H1 (cell line): ENCODE measurements around the gene DGKD. TPM values are rescaled to one million over a fixed set of nuclear protein-coding genes. Genes with fewer than 3 reads are reported as not detected.

Experiments
- CTCF ChIA-PET: fragments of 300-600 bp; sonication (Branson Sonifier 250); formaldehyde crosslinking; loops from one replicate; lab custom pipeline; 2021; ENCODE audit not compliant: partially characterized antibody; lab: Charles Lee
- POLR2A ChIA-PET: fragments of 300-600 bp; sonication (Branson Sonifier 250); formaldehyde crosslinking; loops from one replicate; lab custom pipeline; 2021; ENCODE audit warnings: inconsistent platforms; ENCODE audit not compliant: partially characterized antibody; lab: Charles Lee
- DNase-seq, 2 experiments: peaks; one replicate each; pipeline versions ENCODE4 v3.0.0 to v3.0.0-alpha.2; 2010 to 2022; ENCODE audit warnings: low spot score in 2 of 2, low read depth in 1 of 2, mixed read lengths in 1 of 2
- FAIRE-seq: peaks from 2 replicates; lab custom pipeline; 2011; peaks lifted over from hg19 to GRCh38; lab: Jason Lieb, UNC
- H2AFZ ChIP-seq: 2 replicates; pipeline ENCODE4 v1.8.1; 2012; ENCODE audit warnings: low read length, inconsistent platforms
- H2AK5ac ChIP-seq: 2 replicates; pipeline ENCODE4 v1.6.1; 2013; ENCODE audit warnings: low read depth, low read length
- H2BK120ac ChIP-seq: replicated peaks from 2 replicates; pipeline ENCODE3; 2013; ENCODE audit warnings: low read depth, low read length, inconsistent platforms
- H2BK12ac ChIP-seq: 2 replicates; pipeline ENCODE4 v1.6.1; 2013; ENCODE audit warnings: low read depth, low read length
- H2BK15ac ChIP-seq: 2 replicates; pipeline ENCODE4 v1.6.1; 2013; ENCODE audit warnings: low read length
- H2BK20ac ChIP-seq: 2 replicates; pipeline ENCODE4 v1.6.1; 2013; ENCODE audit warnings: low read length
- H2BK5ac ChIP-seq: 2 replicates; pipeline ENCODE4 v1.6.1; 2013; ENCODE audit warnings: low read depth, low read length
- H3K14ac ChIP-seq: 2 replicates; pipeline ENCODE4 v1.6.1; 2013; ENCODE audit warnings: inconsistent platforms; ENCODE audit not compliant: insufficient read length
- H3K18ac ChIP-seq: 2 replicates; pipeline ENCODE4 v1.6.1; 2013; ENCODE audit warnings: low read length; ENCODE audit errors: extremely low read depth
- H3K23ac ChIP-seq: 2 replicates; pipeline ENCODE4 v1.6.1; 2013; ENCODE audit warnings: inconsistent platforms; ENCODE audit not compliant: insufficient read length
- H3K23me2 ChIP-seq: 2 replicates; pipeline ENCODE4 v1.6.1; 2013; ENCODE audit warnings: low read depth, low read length
- H3K27ac ChIP-seq: 2 replicates; pipeline ENCODE4 v1.6.1; 2011; ENCODE audit warnings: low read depth, low read length, inconsistent platforms
- H3K27me3 ChIP-seq, 4 experiments: replicated peaks in 1 of 4; 1 replicate in 1 of 4; 2 replicates in 3 of 4; pipeline versions ENCODE4 v1.6.1 to v1.8.1; 2011 to 2013; ENCODE audit warnings: low read length in 3 of 4, mild to moderate bottlenecking in 3 of 4, inconsistent platforms in 2 of 4, mixed read lengths in 2 of 4, moderate library complexity in 1 of 4; ENCODE audit not compliant: control insufficient read depth in 3 of 4, insufficient read depth in 3 of 4; ENCODE audit errors: extremely low read depth in 1 of 4
- H3K36me3 ChIP-seq, 4 experiments: 2 replicates each; pipeline versions ENCODE4 v1.6.1 to v1.8.1; 2011 to 2013; ENCODE audit warnings: mild to moderate bottlenecking in 4 of 4, low read length in 3 of 4, moderate library complexity in 2 of 4, control low read depth in 1 of 4, inconsistent platforms in 1 of 4; ENCODE audit not compliant: insufficient read depth in 4 of 4, control insufficient read depth in 2 of 4
- H3K4ac ChIP-seq: replicated peaks from 2 replicates; pipeline ENCODE3; 2013; ENCODE audit warnings: low read length, low read depth, mixed read lengths, inconsistent platforms; ENCODE audit not compliant: insufficient read length
- H3K4me1 ChIP-seq, 4 experiments: replicated peaks in 1 of 4; 1 replicate in 1 of 4; 2 replicates in 3 of 4; pipeline versions ENCODE4 v1.6.1 to v1.8.1; 2011 to 2013; ENCODE audit warnings: low read length in 3 of 4, inconsistent platforms in 2 of 4, mixed read lengths in 1 of 4; ENCODE audit not compliant: insufficient read depth in 4 of 4, control insufficient read depth in 3 of 4
- H3K4me2 ChIP-seq, 2 experiments: 2 replicates each; pipeline versions ENCODE4 v1.6.1 to v1.8.1; 2011 to 2013; ENCODE audit warnings: low read depth in 2 of 2, low read length in 2 of 2, control low read depth in 1 of 2, inconsistent platforms in 1 of 2, mild to moderate bottlenecking in 1 of 2; ENCODE audit not compliant: insufficient read depth in 1 of 2
- H3K4me3 ChIP-seq, 4 experiments: fragments of 200-600, 300-600 bp in 1 of 4; sonication (generic), shearing (Covaris generic), sonication (Bioruptor Twin) in 1 of 4; 2 replicates each; pipeline versions ENCODE4 v1.5.1 to v1.8.1; 2011 to 2016; ENCODE audit warnings: low read length in 4 of 4, low read depth in 3 of 4, control low read depth in 2 of 4, inconsistent platforms in 2 of 4, mild to moderate bottlenecking in 2 of 4, mixed read lengths in 1 of 4, moderate library complexity in 1 of 4; ENCODE audit not compliant: insufficient read depth in 2 of 4; ENCODE audit errors: extremely low read depth in 1 of 4
- H3K56ac ChIP-seq: replicated peaks from 2 replicates; pipeline ENCODE3; 2013; ENCODE audit warnings: low read depth, mild to moderate bottlenecking, mixed read lengths, low read length, inconsistent platforms; ENCODE audit not compliant: insufficient read length
- H3K79me1 ChIP-seq: 2 replicates; pipeline ENCODE4 v1.6.1; 2013; ENCODE audit warnings: low read depth, low read length, control low read depth
- H3K79me2 ChIP-seq, 2 experiments: 2 replicates each; pipeline versions ENCODE4 v1.6.1 to v1.8.1; 2012 to 2013; ENCODE audit warnings: low read length in 2 of 2, mild to moderate bottlenecking in 2 of 2, inconsistent platforms in 1 of 2; ENCODE audit not compliant: insufficient read depth in 2 of 2, control insufficient read depth in 1 of 2
- H3K9ac ChIP-seq, 4 experiments: replicated peaks in 1 of 4; 1 replicate in 1 of 4; 2 replicates in 3 of 4; pipeline versions ENCODE4 v1.6.1 to v1.8.1; 2011 to 2013; ENCODE audit warnings: low read depth in 3 of 4, low read length in 3 of 4, control low read depth in 2 of 4, mild to moderate bottlenecking in 2 of 4, moderate library complexity in 2 of 4, inconsistent platforms in 1 of 4; ENCODE audit errors: extremely low read depth in 1 of 4
- H3K9me3 ChIP-seq, 2 experiments: 2 replicates each; pipeline versions ENCODE4 v1.6.1 to v1.8.1; 2012 to 2013; ENCODE audit warnings: mild to moderate bottlenecking in 2 of 2, moderate library complexity in 2 of 2, control low read depth in 1 of 2, inconsistent platforms in 1 of 2, low read depth in 1 of 2, low read length in 1 of 2, mixed read lengths in 1 of 2; ENCODE audit not compliant: insufficient read depth in 2 of 2
- H4K20me1 ChIP-seq, 2 experiments: replicated peaks in 1 of 2; 2 replicates each; pipeline versions ENCODE3 to v1.8.1; 2011 to 2013; ENCODE audit warnings: inconsistent platforms in 2 of 2, low read length in 2 of 2, mild to moderate bottlenecking in 1 of 2; ENCODE audit not compliant: insufficient read depth in 2 of 2, control insufficient read depth in 1 of 2
- H4K5ac ChIP-seq: 2 replicates; pipeline ENCODE4 v1.6.1; 2013; ENCODE audit warnings: low read length, low read depth, mixed read lengths, inconsistent platforms; ENCODE audit not compliant: insufficient read length
- H4K8ac ChIP-seq: 2 replicates; pipeline ENCODE4 v1.8.0; 2013; ENCODE audit warnings: mild to moderate bottlenecking, moderate library complexity, low read length, inconsistent platforms; ENCODE audit not compliant: insufficient read depth; ENCODE audit errors: extremely low read depth
- H4K91ac ChIP-seq: replicated peaks from 2 replicates; pipeline ENCODE3; 2013; ENCODE audit warnings: low read length, mixed read lengths, inconsistent platforms; ENCODE audit not compliant: insufficient read length
- EP300 ChIP-seq, 2 experiments: IDR thresholded peaks; 1 replicate in 1 of 2; 2 replicates in 1 of 2; pipeline ENCODE4 v1.6.1; 2011 to 2012; ENCODE audit warnings: low read depth in 2 of 2, low read length in 2 of 2, mild to moderate bottlenecking in 2 of 2, borderline replicate concordance in 1 of 2, inconsistent platforms in 1 of 2, moderate library complexity in 1 of 2
- GTF2F1 ChIP-seq: IDR thresholded peaks from 2 replicates; pipeline ENCODE4 v1.6.1; 2012; ENCODE audit warnings: low read depth, low read length, improper control_type of control experiment, borderline replicate concordance
- HDAC6 ChIP-seq: IDR thresholded peaks from one replicate; pipeline ENCODE4 v1.7.1; 2012; ENCODE audit warnings: low read depth, mild to moderate bottlenecking, inconsistent platforms, low read length, moderate library complexity
- KDM1A ChIP-seq: fragments of 200-600, 300-600 bp; sonication (generic); IDR thresholded peaks from 2 replicates; pipeline ENCODE4 v1.7.1; 2016; ENCODE audit warnings: mild to moderate bottlenecking, low read length, borderline replicate concordance
- POU5F1 ChIP-seq: IDR thresholded peaks from 2 replicates; pipeline ENCODE4 v1.6.1; 2011; ENCODE audit warnings: low read depth, mild to moderate bottlenecking, low read length, moderate library complexity
- SAP30 ChIP-seq: fragments of 300-600 bp; sonication (generic); IDR thresholded peaks from 2 replicates; pipeline ENCODE4 v1.7.1; 2012; ENCODE audit warnings: low read length, moderate library complexity, mild to moderate bottlenecking, inconsistent platforms; ENCODE audit not compliant: insufficient read depth, insufficient replicate concordance
- SIRT6 ChIP-seq: IDR thresholded peaks from one replicate; pipeline ENCODE4 v1.7.1; 2012; ENCODE audit warnings: low read length, inconsistent platforms
- WGBS, 2 experiments: shearing (Covaris generic) in 1 of 2; methylation state at CpG; one replicate each; pipeline versions ENCODE4 v1.1.6 to v1.1.7; 2013 to 2015; ENCODE audit warnings: low lambda C conversion rate in 2 of 2, mixed read lengths in 2 of 2, inconsistent platforms in 1 of 2, low coverage in 1 of 2, missing lambda C conversion rate in 1 of 2; ENCODE audit not compliant: insufficient replicate concordance in 2 of 2, insufficient coverage in 1 of 2, insufficient read length in 1 of 2; ENCODE audit errors: extremely low coverage in 1 of 2, missing lambda C conversion rate in 1 of 2; 5-methylcytosine and 5-hydroxymethylcytosine counted together
- polyA plus RNA-seq, 7 experiments: library from polyadenylated mRNA; depleted of rRNA in 3 of 7; stranded (reverse) in 5 of 7; unstranded in 2 of 7; fragments of >200 nt in 5 of 7; fragments of 200-250 nt in 2 of 7; gene quantifications; 1 replicate in 5 of 7; 2 replicates in 1 of 7; 4 replicates in 1 of 7; pipeline versions ENCODE4 v1.2.1 to v1.2.3, GENCODE V29; 2011 to 2013; ENCODE audit warnings: missing spikeins in 2 of 7, mixed read lengths in 2 of 7
- total RNA-seq: library from RNA; stranded (reverse); fragmentation: NEBNext Ultra II Directional; extraction: Animal tissue kit (Norgen Biotek cat#: 25700); gene quantifications from 2 replicates; pipeline ENCODE4 v1.2.1, GENCODE V29; 2021

DGKD gene
- total and polyA plus RNA-seq, 2 of the 8 experiments (the other 6 are each of a cell fraction or from before 2014, with no cell fraction given): 7.7 to 30.9 TPM

GRCh38 chr2:233334915-233335314, 19.4 kb upstream of the DGKD start:
- FAIRE-seq: no peak
- TF ChIP-seq KDM1A: no peak
- no peak for TF ChIP-seq HDAC6
- no peak for TF ChIP-seq SIRT6
- TF ChIP-seq SAP30: no peak
- TF ChIP-seq EP300 (IDR thresholded peaks at IDR 0.05; ENCODE audit: borderline replicate concordance in 1 of 2, low read depth in 2 of 2, low read length in 2 of 2): no peak
- TF ChIP-seq POU5F1: no peak
- TF ChIP-seq GTF2F1: no peak

More at GRCh38 chr2:233334915-233335314, 19.4 kb upstream of the DGKD start:
- WGBS, 2 experiments: 95% methylated on average over 11 of the region's 11 CpGs; no CpG with 5 or more reads in 1 of the 2 experiments
- no peak overlapping the region for H2BK120ac ChIP-seq
- H3K14ac ChIP-seq: no peak overlapping the region
- no peak overlapping the region for H3K56ac ChIP-seq
- H3K27ac ChIP-seq: no peak overlapping the region
- no peak overlapping the region for H3K23ac ChIP-seq
- no peaks in the 10 kb centered on the region for H3K23me2 ChIP-seq
- H4K8ac ChIP-seq: no peak overlapping the region
- H3K4me1 ChIP-seq: peaks cover 0 to 4% (median 2%) of the 10 kb centered on the region in 4 experiments; a peak in 1 of 7 replicates
- no peak overlapping the region for H3K4me3 ChIP-seq
- H3K9me3 ChIP-seq: no peaks in the 10 kb centered on the region
- no peak overlapping the region for H2BK20ac ChIP-seq
- no peak overlapping the region for H3K4me2 ChIP-seq
- no peak overlapping the region for H2AFZ ChIP-seq
- no peaks in the 10 kb centered on the region for H3K79me2 ChIP-seq
- no peak for DNase-seq
- peak overlapping the region; percentile 30 for H4K91ac ChIP-seq
- H3K36me3 ChIP-seq: no peaks in the 10 kb centered on the region
- H3K79me1 ChIP-seq: no peaks in the 10 kb centered on the region
- no peak overlapping the region; the same call in 1 of the 2 replicates for H2BK5ac ChIP-seq
- 0 out of 2 replicates have a peak overlapping the region, but pooled peaks have one; percentile 13 for H2AK5ac ChIP-seq
- H2BK12ac ChIP-seq: no peak overlapping the region
- H3K27me3 ChIP-seq: peaks cover 0 to 46% (median 23%) of the 10 kb centered on the region in 4 experiments; a peak in 5 of 7 replicates
- no peak overlapping the region for H3K9ac ChIP-seq
- CTCF ChIA-PET: no interaction called here
- no peak overlapping the region for H3K18ac ChIP-seq
- no peaks in the 10 kb centered on the region for H4K20me1 ChIP-seq
- POLR2A ChIA-PET: no interaction called here
- no peak overlapping the region for H4K5ac ChIP-seq
- H3K4ac ChIP-seq: no peak overlapping the region
- H2BK15ac ChIP-seq: no peak overlapping the region
